ENCODE data around the gene EML6.

GRCh38 chr2:54955358-54956110 is 232.1 kb downstream of the EML6 start:
- TF ChIP-seq JUN (IDR thresholded peaks at IDR 0.05): no peak
- TF ChIP-seq NR3C1 (IDR thresholded peaks at IDR 0.05): no peak
- TF ChIP-seq POLR2A (IDR thresholded peaks at IDR 0.05; ENCODE audit: low read length): no peak
- TF ChIP-seq CTCF (IDR thresholded peaks at IDR 0.05): no peak

Data from A549 (cell line).